HG02884 (cell line): ENCODE results near the gene TXNRD2.
"Not testable (repeated sequence)": the region's sequence is repeated elsewhere in the genome, so short reads cannot be mapped to it uniquely, and the experiment has no call there.

ENCODE experiments used
- ATAC-seq: cut with Tn5 transposase; IDR thresholded peaks from one replicate; pipeline ENCODE4 v1.9.1; 2021; ENCODE audit warnings: mild to moderate bottlenecking, moderate library complexity; ENCODE audit not compliant: unreplicated experiment

Gene TXNRD2

DNA sequence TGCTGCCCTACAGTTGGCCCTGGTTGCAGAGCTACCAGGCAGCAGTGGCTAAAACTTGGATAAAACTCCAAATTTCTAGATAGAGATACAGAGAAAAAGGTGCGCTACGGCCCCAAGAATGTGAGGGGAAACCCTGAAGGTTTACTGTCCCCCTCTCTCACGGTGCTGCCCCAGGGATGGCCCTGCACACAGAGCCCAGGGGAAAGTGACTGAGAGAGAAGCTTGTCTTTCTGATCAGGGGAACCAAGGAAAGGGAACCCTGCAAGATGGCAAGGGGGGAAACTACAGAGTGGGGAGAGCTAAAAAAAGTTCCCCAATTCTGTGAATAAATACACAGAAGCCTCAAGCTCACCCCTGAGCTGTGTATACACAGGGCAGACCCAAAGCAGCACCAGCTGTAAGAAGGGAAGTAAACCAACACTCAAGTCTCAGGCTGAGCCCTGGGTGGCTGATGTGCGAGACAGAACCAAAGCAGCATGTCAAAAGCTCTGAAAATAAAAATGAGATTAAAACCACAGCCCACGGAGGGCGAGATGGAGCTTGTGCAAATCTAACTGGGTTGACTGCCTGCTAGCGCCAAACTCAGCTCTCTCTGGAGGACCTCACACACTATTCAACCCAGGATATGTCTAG lies 109.0 kb downstream of the TXNRD2 start:
- ATAC-seq: no peak

DNA sequence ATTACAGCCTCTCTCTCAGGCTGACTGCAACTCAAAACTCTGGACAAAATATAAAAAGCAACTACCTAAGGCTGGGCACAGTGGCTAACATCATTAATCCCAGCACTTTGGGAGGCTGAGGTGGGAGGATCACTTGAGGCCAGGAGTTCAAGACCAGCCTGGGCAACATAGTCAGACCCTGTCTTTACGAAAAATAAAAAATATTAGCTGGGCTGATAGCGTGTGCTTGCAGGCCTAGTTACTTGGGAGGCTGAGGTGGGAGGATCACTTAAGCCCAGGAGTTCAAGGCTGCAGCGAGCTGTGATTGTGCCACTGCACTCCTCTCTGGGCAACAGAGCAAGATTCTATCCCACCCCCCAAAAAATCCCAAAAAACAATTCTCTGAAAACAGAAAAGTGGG lies 109.6 kb downstream of the TXNRD2 start:
- ATAC-seq: not testable (repeated sequence)

DNA sequence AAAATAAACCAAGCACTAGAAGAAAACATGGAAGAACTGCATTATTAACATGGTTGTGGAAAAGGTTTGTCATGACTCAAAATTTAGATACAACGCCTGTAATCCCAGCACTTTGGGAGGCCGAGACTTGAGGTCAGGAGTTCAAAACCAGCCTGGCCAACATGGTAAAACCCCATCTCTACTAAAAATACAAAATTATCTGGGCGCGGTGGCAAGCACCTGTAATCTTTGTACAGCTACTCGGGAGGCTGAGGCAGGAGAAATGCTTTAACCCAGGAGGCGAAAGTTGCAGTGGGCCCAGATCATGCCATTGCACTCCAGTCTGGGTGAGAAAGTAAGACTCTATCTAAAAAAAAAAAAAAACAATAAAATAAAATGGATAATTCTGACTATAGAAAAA lies 110.6 kb downstream of the TXNRD2 start:
- no peak for ATAC-seq

DNA sequence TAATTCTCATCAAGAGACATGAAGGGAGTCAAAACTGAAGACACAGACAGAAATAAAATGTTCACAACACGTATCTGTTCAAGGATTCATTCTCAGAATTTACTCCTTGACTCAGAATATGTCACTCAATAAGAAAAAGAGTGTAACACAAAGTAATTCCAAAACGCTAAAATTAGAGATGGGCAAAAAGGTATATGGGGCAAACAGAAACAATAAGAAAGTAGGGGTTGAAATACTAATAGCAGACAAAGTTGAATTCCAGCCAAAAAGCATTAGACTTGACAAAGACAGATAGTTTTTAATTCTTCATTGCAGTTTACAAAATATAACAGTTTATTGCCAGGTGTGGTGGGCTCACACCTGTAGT lies 113.6 kb downstream of the TXNRD2 start:
- ATAC-seq: no peak

DNA sequence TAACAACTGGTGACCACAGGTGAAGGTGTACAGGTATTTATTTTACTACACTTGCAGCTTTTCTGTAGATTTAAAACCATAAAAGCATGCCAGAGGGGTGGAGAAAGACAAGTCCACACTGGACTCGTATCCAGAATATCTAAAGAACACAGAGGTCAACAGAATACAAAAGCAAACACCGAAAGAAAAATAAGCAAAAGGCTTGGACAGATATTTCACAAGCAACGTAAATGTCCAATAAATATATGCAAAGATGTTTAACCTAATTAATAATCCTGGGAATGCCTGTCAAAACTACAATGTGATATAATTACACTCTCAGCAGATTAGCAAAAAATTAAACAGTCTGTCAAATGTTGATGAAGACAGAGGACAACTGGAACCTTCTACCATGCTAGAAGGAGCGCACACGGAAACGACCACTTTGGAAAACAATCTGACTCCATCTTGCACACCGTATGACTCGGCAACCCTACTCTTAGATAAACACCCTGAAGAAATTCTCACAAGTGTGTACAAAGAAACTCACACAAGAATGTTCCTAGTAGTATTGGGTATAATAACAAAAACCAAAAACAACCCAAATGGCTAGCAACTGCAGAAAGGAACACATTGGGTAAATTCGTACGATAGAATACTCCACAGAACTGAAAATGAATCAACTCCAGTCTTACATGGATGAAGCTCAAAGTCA lies 114.1 kb downstream of the TXNRD2 start:
- no peak for ATAC-seq

DNA sequence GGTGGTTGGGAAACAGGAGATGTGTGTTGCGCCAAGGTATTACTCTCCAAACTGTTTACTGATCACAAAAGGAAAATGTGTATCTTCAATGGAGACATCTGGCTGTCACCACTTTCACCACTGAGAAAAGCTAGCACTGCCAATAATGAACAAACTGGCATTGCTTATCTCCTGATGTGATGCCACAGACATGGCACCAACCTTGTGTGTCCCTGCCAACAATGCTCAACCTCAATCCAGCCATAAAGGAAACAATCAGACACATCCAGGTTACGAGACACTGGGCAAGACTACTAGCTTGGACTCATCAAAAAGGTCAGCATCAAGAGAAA lies 115.0 kb downstream of the TXNRD2 start:
- ATAC-seq: no peak

DNA sequence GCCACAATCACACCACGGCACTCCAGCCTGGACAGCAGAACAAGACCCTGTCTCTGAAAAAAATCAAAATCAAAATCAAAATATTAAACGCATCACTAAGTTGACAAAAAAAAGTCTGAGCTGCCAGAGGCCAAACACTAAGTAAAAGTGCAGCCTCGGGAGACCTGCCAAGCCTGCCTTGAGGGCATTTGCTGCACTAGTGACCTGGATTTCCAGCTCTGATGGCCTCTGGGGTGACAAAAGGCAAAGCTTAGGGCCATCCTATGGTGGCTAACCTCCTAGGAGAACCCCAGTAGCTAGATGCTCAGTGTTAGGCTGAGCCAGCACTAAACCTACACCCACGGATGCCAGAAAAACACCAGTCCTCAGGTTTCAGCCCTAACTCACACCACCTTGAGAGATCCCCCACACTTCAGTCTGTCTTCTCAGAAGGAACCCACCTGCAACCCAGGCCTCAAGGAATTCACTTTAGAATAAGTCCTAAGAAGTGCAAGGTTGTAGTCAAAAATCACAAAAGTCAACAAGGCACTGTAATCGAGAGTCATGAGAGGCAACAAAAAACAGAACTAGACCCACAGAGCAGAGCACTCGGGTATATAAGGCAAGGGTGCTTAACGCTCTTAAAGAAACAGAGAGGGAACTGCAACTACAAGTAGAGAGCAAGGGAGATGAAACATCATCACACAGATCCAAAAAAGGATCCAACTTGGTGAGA lies 115.6 kb downstream of the TXNRD2 start:
- no peak for ATAC-seq
